GM21737 (cell line): ENCODE results near the gene CXCL5.
"Not testable (repeated sequence)": the region's sequence is repeated elsewhere in the genome, so short reads cannot be mapped to it uniquely, and the experiment has no call there.

Experiments used
- ATAC-seq: cut with Tn5 transposase; IDR thresholded peaks from one replicate; pipeline ENCODE4 v1.9.1; 2021; ENCODE audit warnings: mild to moderate bottlenecking, moderate library complexity; ENCODE audit not compliant: unreplicated experiment

CXCL5 gene

GRCh38 chr4:73974352-73974751, 24.1 kb downstream of the CXCL5 start:
- ATAC-seq = no peak

GRCh38 chr4:73970945-73971344, 27.5 kb downstream of the CXCL5 start:
- ATAC-seq = no peak

GRCh38 chr4:73970011-73970410, 28.5 kb downstream of the CXCL5 start:
- no peak for ATAC-seq

DNA sequence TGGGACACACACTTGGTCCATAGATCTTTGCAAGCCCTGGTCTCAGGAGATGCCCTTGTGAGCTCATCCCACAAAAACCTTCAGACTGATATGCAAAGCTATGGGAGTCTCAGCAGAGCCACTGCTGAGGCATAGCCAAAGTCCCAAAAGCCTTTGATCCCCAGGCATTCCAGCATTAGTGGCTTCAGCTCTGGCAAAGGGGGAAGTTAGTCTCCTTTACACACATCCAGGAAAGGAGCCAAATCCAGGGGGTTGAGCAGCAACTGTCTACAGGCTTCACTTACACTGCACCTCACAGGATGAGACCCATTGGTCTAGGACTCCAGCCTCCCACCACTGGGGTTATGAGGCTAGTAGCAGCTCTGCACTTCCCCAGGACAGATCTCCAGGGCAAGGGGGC, 30.6 kb downstream of the CXCL5 start:
- ATAC-seq = no peak

GRCh38 chr4:73964862-73965611, 33.4 kb downstream of the CXCL5 start:
- ATAC-seq = no peak

- ATAC-seq = no peak
Measured at GRCh38 chr4:73962724-73963123, 35.8 kb downstream of the CXCL5 start.

DNA sequence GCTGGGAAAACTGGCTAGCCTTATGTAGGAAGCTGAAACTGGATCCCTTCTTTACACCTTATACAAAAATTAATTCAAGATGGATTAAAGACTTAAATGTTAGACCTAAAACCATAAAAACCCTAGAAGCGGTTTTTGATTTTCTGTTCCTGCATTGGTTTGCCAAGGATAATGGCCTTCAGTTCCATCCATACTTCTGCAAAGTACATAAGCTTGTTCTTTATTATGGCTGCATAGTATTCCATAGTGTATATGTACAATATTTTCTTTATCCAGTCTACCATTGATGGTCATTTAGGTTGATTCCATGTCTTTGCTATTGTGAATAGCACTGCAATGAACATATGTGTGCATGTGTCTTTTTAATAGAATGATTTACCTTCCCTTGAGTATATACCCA, 39.4 kb downstream of the CXCL5 start:
- not testable (repeated sequence) for ATAC-seq

GRCh38 chr4:73952352-73952751, 46.1 kb downstream of the CXCL5 start:
- no peak for ATAC-seq

- ATAC-seq = not testable (repeated sequence)
Measured at GRCh38 chr4:73950376-73950920, 48.0 kb downstream of the CXCL5 start.

- ATAC-seq = no peak
Measured at GRCh38 chr4:73948990-73949706, 49.3 kb downstream of the CXCL5 start.

GRCh38 chr4:73948291-73948690, 50.2 kb downstream of the CXCL5 start:
- ATAC-seq = no peak

DNA sequence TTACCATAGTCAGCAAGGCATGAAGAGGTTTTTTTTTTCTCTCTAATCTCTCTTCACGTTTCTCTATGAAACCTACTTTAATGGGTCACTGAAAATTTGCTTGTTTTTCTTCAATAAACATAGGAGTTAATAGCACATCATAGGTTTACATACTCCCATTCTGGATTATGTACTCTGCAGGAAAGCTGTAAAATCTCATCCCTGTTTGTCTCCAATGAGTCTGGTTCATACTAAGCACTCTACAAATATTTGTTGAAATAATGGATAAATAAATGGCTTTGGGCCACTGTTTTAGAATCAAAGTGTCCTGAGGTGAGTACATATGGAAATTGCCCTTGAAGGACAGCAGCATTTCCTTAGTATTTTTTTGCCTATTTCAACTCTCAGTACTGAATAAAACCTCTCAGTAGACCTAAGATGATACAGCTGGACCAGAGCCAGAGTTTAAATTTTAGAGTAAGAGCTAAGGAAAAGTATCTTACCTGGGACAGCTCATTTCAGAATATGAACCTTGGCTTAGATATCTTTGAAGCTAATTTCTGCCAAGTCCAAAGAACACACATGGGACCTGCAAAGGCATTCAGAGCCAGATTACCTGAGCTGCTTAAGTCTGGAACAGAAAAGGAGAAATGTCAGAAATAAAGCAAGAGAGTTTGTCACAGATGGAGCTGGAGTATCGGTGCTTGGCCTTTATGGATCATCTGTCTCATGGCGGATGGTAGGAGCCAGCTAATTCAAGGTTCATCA, 51.1 kb downstream of the CXCL5 start:
- no peak for ATAC-seq

DNA sequence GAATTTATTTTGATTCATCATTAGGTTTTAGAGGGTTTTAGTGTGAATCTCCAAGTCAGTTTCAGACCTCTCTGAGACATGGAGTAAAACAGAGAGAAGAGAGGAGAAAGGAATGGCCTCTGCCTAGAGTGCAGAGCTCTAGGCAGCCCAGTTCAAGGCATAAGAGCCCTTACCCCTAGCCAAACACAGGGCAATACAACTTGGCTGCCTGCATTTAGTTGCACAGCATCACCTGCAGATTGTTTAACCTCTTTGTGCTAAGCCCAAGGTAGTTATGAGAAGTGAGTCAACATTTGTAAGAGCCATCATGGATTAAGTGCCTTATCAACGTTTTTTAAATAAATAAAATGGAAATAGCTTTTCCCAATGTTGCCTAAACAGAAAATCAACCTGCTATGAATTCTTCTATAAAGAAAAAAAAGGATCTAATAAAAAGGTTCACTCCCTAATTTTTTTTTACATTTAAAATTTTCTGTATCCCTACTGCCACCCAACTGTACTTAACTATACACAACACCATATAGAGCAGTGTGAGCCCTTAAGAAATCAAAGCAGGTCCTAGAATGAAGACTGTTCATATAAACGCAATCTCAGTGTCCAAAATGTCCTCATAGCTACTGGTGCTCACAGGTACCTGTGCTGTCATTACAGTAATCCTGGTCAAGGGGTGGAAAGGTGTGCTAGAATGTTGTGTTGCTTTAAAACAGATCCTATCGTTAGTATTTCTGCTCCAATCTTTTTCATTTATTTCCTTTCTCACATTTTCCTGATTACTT, 52.6 kb downstream of the CXCL5 start:
- no peak for ATAC-seq
